Liver (tissue), 9 donors: ENCODE data around the gene CELF4. TPM values are rescaled to one million over a fixed set of nuclear protein-coding genes. Genes with fewer than 3 reads are reported as not detected.

Source experiments
- DNase-seq: peaks from one replicate; pipeline ENCODE4 v3.0.0-alpha.2; 2017; ENCODE audit warnings: low spot score
- H3K27ac ChIP-seq, 2 donors: one replicate each; pipeline ENCODE4 v1.7.0; 2013; ENCODE audit warnings: inconsistent platforms in 2 of 2, low read length in 2 of 2, control low read depth in 1 of 2, low read depth in 1 of 2, mild to moderate bottlenecking in 1 of 2
- H3K27me3 ChIP-seq, 4 donors: one replicate each; pipeline versions ENCODE4 v1.6.1 to v1.7.0; 2013; ENCODE audit warnings: low read length in 3 of 4, inconsistent platforms in 1 of 4, mild to moderate bottlenecking in 1 of 4, moderate library complexity in 1 of 4; ENCODE audit not compliant: control insufficient read depth in 4 of 4, insufficient read depth in 4 of 4
- H3K36me3 ChIP-seq, 4 donors: one replicate each; pipeline versions ENCODE4 v1.6.1 to v1.7.0; 2013; ENCODE audit warnings: low read length in 3 of 4, mild to moderate bottlenecking in 3 of 4, low read depth in 1 of 4, moderate library complexity in 1 of 4; ENCODE audit not compliant: control insufficient read depth in 4 of 4, insufficient read depth in 3 of 4
- H3K4me1 ChIP-seq, 4 donors: one replicate each; pipeline versions ENCODE4 v1.6.1 to v1.7.0; 2013; ENCODE audit warnings: low read length in 3 of 4, mild to moderate bottlenecking in 3 of 4, moderate library complexity in 1 of 4; ENCODE audit not compliant: control insufficient read depth in 4 of 4, insufficient read depth in 4 of 4
- H3K4me3 ChIP-seq, 3 donors: one replicate each; pipeline versions ENCODE4 v1.6.1 to v1.7.0; 2013; ENCODE audit warnings: low read length in 3 of 3, control low read depth in 1 of 3, low read depth in 1 of 3, mild to moderate bottlenecking in 1 of 3
- H3K9ac ChIP-seq, 2 donors: one replicate each; pipeline ENCODE4 v1.7.0; 2013; ENCODE audit warnings: low read length in 2 of 2, mild to moderate bottlenecking in 2 of 2, moderate library complexity in 2 of 2, control low read depth in 1 of 2, low read depth in 1 of 2
- H3K9me3 ChIP-seq, 4 donors: one replicate each; pipeline versions ENCODE4 v1.6.1 to v1.7.0; 2013; ENCODE audit warnings: low read length in 3 of 4; ENCODE audit not compliant: control insufficient read depth in 4 of 4
- ATF3 ChIP-seq: IDR thresholded peaks from 2 replicates; pipeline ENCODE4 v1.6.1; 2016; ENCODE audit warnings: antibody characterized with exemption
- CTCF ChIP-seq: fragments of 150-350 bp; IDR thresholded peaks from 2 replicates; pipeline ENCODE4 v1.5.1; 2017; ENCODE audit warnings: improper control_type of control experiment, low read depth, low read length; ENCODE audit not compliant: missing input control
- EGR1 ChIP-seq, 2 donors: IDR thresholded peaks; 2 replicates each; pipeline ENCODE4 v1.6.1; 2016 to 2018; ENCODE audit warnings: antibody characterized with exemption in 2 of 2, low read depth in 2 of 2
- FOXA1 ChIP-seq: IDR thresholded peaks from 2 replicates; pipeline ENCODE4 v1.6.1; 2016; ENCODE audit warnings: antibody characterized with exemption
- GABPA ChIP-seq, 2 donors: IDR thresholded peaks in 1 of 2; conservative IDR thresholded peaks in 1 of 2; 2 replicates each; pipeline ENCODE4 v1.6.1; 2016; ENCODE audit warnings: antibody characterized with exemption in 2 of 2, mild to moderate bottlenecking in 1 of 2, moderate library complexity in 1 of 2
- HNF4A ChIP-seq, 2 donors: conservative IDR thresholded peaks; 2 replicates each; pipeline ENCODE4 v1.6.1; 2016; ENCODE audit warnings: antibody characterized with exemption in 2 of 2, mild to moderate bottlenecking in 2 of 2
- REST ChIP-seq: IDR thresholded peaks from 2 replicates; pipeline ENCODE4 v1.6.1; 2016; ENCODE audit warnings: antibody characterized with exemption, mild to moderate bottlenecking
- ZBTB33 ChIP-seq: IDR thresholded peaks from 2 replicates; pipeline ENCODE4 v1.6.1; 2016; ENCODE audit warnings: antibody characterized with exemption
- WGBS: extraction: QIAGEN DNeasy Blood & Tissue Kit; methylation state at CpG from one replicate; pipeline ENCODE4 v1.1.7; 2013; 5-methylcytosine and 5-hydroxymethylcytosine counted together
- polyA plus RNA-seq, 2 donors: library from polyadenylated mRNA; stranded (reverse) in 1 of 2; unstranded in 1 of 2; fragments of 200-250 nt in 1 of 2; fragments of >200 nt in 1 of 2; fragmentation: Nextera tagmentation in 1 of 2; extraction: Ambion mirVana in 1 of 2; gene quantifications; one replicate each; pipeline versions ENCODE4 v1.2.1 to v1.2.3, GENCODE V29; 2013 to 2015
- total RNA-seq, 2 donors: library from RNA; depleted of rRNA; stranded (reverse); fragments of >200 nt; gene quantifications; one replicate each; pipeline ENCODE4 v1.2.3, GENCODE V29; 2014
- donor health status: healthy.
- donor health status: healthy.
- donor health status: healthy.
- donor health status: healthy.
- donor health status: healthy.

CELF4 gene
- total and polyA plus RNA-seq, 4 donors = 0.08 to 0.28 (median 0.21) TPM; not detected in 1

GRCh38 chr18:37507239-37507638, 58.4 kb downstream of the CELF4 start:
- TF ChIP-seq FOXA1 = no peak
- no peak for TF ChIP-seq CTCF
- TF ChIP-seq ATF3 = no peak
- H3K36me3 ChIP-seq = no peaks in the 10 kb centered on the region
- no peak overlapping the region for H3K27ac ChIP-seq
- WGBS = 26% methylated on average over 2 of the region's 2 CpGs
- H3K4me1 ChIP-seq = no peaks in the 10 kb centered on the region
- no peak for DNase-seq
- H3K9ac ChIP-seq = no peak overlapping the region
- H3K27me3 ChIP-seq = peaks cover 0 to 3% (median 0%) of the 10 kb centered on the region in 4 donors
- H3K9me3 ChIP-seq = peaks cover 0 to 3% (median 1%) of the 10 kb centered on the region in 4 donors
- H3K4me3 ChIP-seq = no peak overlapping the region

GRCh38 chr18:37506001-37506400, 59.6 kb downstream of the CELF4 start:
- WGBS = 78% methylated on average over 9 of the region's 9 CpGs
- H3K36me3 ChIP-seq = no peaks in the 10 kb centered on the region
- peaks cover 0 to 3% (median 0%) of the 10 kb centered on the region in 4 donors for H3K9me3 ChIP-seq

More at GRCh38 chr18:37506001-37506400, 59.6 kb downstream of the CELF4 start:
- no peak for DNase-seq
- Histone ChIP-seq H3K9ac (no peak overlapping the region), H3K27me3 (peaks cover 0 to 5% (median 0%) of the 10 kb centered on the region in 4 donors), H3K27ac (no peak overlapping the region), H3K4me3 (no peak overlapping the region), H3K4me1 (no peaks in the 10 kb centered on the region)
- no peak for TF ChIP-seq FOXA1
- no peak for TF ChIP-seq ZBTB33
- TF ChIP-seq REST = no peak
- TF ChIP-seq HNF4A (conservative IDR thresholded peaks at IDR 0.05) = no peak
- TF ChIP-seq GABPA (IDR thresholded peaks at IDR 0.05 in 1 of 2, conservative IDR thresholded peaks at IDR 0.05 in 1 of 2) = no peak
- TF ChIP-seq EGR1 (IDR thresholded peaks at IDR 0.05; ENCODE audit: low read depth in 2 of 2) = no peak
